Neutrophil (primary cell): ENCODE measurements around the gene CAPZA1.

Source experiments
- H3K27ac ChIP-seq: fragments of 200-600 bp; sonication (generic); 2 replicates; pipeline ENCODE4 v1.5.1; 2016; ENCODE audit warnings: mild to moderate bottlenecking, moderate library complexity
- H3K27me3 ChIP-seq: fragments of 200-600 bp; sonication (generic); 2 replicates; pipeline ENCODE4 v1.6.0; 2016; ENCODE audit warnings: mild to moderate bottlenecking
- H3K36me3 ChIP-seq: fragments of 200-600 bp; sonication (generic); 2 replicates; pipeline ENCODE4 v1.5.1; 2017
- H3K4me1 ChIP-seq, 2 experiments: fragments of 200-600 bp in 1 of 2; sonication (generic) in 1 of 2; 1 replicate in 1 of 2; 2 replicates in 1 of 2; pipeline versions ENCODE4 v1.5.1 to v1.6.1; 2013 to 2016; ENCODE audit warnings: low read depth in 1 of 2, low read length in 1 of 2, mild to moderate bottlenecking in 1 of 2, moderate library complexity in 1 of 2; ENCODE audit not compliant: control insufficient read depth in 1 of 2, insufficient read depth in 1 of 2
- H3K4me3 ChIP-seq, 2 experiments: fragments of 200-600 bp in 1 of 2; sonication (generic) in 1 of 2; 1 replicate in 1 of 2; 2 replicates in 1 of 2; pipeline ENCODE4 v1.5.1; 2013 to 2016; ENCODE audit warnings: low read depth in 1 of 2, low read length in 1 of 2, mild to moderate bottlenecking in 1 of 2, moderate library complexity in 1 of 2
- H3K9me3 ChIP-seq: fragments of 200-600 bp; sonication (generic); 2 replicates; pipeline ENCODE4 v1.5.1; 2016
- TF ChIP-seq, protein P1 (sequence below): fragments of 200-600 bp; sonication (generic); IDR thresholded peaks from 2 replicates; pipeline ENCODE4 v1.5.1; 2016; ENCODE audit warnings: antibody characterized with exemption

Gene CAPZA1

DNA sequence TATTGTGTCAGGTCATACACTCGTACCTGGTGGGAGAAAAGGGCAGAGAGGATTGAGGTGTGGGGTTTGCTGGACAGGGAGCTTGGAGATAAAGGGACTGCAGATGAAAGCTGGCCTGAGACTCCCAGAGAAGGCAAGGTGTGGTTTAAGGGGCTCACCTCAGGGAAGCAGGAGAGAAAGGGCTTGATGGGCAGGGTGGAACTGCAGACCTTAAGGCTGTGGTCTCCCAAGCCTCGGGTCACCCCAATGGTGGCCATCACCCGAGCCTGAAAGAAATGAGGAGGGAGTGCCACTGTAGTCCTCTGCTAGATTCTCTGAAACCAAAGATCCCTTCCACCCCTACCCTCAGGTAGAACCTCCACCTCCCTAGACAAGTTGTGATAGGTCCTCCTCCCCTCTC is 91.0 kb downstream of the CAPZA1 start:
- Histone ChIP-seq H3K9me3 (no peaks in the 10 kb centered on the region), H3K27ac (no peak overlapping the region), H3K4me3 (no peak overlapping the region), H3K27me3 (peaks cover 100% of the 10 kb centered on the region), H3K4me1 (peaks cover 21 to 29% of the 10 kb centered on the region in 2 experiments), H3K36me3 (no peaks in the 10 kb centered on the region)
- TF ChIP-seq, protein P1, sequence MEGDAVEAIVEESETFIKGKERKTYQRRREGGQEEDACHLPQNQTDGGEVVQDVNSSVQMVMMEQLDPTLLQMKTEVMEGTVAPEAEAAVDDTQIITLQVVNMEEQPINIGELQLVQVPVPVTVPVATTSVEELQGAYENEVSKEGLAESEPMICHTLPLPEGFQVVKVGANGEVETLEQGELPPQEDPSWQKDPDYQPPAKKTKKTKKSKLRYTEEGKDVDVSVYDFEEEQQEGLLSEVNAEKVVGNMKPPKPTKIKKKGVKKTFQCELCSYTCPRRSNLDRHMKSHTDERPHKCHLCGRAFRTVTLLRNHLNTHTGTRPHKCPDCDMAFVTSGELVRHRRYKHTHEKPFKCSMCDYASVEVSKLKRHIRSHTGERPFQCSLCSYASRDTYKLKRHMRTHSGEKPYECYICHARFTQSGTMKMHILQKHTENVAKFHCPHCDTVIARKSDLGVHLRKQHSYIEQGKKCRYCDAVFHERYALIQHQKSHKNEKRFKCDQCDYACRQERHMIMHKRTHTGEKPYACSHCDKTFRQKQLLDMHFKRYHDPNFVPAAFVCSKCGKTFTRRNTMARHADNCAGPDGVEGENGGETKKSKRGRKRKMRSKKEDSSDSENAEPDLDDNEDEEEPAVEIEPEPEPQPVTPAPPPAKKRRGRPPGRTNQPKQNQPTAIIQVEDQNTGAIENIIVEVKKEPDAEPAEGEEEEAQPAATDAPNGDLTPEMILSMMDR: no peak

DNA sequence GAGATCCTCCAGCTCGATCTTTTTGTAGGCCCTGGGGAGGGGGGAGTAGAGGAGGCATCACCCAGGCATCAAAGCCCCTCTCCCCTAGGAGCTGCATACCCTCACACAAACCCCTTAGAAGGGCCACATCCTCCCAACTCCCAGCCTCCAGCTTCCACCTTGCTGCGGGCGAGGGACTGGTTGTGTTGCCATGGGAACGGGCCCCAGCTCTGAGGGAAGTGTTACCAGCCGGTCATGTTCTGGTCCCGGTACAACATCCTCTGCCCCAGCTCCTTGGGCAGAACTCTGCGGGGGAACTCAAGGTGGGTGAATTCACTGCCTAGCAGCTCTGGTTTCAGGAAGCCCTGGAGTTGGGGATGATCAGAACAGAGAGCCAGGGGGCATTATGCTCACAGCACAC is 91.4 kb downstream of the CAPZA1 start:
- Histone ChIP-seq H3K4me1 (peaks cover 25 to 33% of the 10 kb centered on the region in 2 experiments), H3K27ac (no peak overlapping the region), H3K27me3 (peaks cover 100% of the 10 kb centered on the region), H3K4me3 (no peak overlapping the region), H3K36me3 (no peaks in the 10 kb centered on the region), H3K9me3 (no peaks in the 10 kb centered on the region)
- TF ChIP-seq, protein P1: no peak

DNA sequence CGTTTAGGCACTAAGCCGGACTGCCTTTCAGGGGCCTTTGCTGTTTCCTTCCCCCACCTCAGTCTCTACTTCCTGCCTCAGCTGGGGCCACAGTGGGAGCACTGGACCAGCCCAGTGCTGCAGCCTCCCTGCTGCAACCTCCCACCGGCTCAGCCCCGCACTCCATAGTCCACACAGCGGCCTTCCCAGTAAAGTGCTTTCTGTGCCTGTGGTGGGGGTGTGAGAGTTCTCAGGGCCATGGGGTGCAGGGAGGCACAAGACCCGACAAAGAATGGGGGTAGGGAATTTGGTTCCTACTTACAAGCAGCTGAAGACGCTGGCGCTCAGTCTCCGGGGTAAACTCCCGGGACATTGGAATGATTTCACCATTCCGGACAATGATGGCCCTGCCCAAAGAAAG is 92.0 kb downstream of the CAPZA1 start:
- TF ChIP-seq, protein P1: no peak

DNA sequence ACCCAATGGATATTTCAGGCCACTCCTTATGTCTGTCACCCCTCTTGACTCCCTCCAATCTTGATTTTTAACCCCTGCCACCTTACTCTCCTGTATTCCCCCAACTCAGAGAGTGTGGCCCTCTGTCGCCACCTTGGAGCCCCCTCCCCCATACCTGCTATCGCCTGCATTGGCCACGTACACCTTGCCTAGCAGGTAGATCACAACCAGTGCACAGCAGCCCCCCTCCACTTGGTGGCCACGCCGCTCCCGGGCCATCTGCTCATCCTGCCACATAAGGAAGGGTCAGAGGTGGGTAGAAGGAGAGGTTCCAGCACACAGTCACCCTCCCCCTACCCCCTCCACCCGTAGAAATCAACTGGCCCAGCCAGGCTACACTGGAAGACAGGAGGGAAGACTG is 92.6 kb downstream of the CAPZA1 start:
- Histone ChIP-seq H3K4me3 (no peak overlapping the region), H3K27me3 (peaks cover 100% of the 10 kb centered on the region), H3K9me3 (no peaks in the 10 kb centered on the region), H3K36me3 (no peaks in the 10 kb centered on the region), H3K27ac (no peak overlapping the region), H3K4me1 (peaks cover 26 to 32% of the 10 kb centered on the region in 2 experiments)
- TF ChIP-seq, protein P1: no peak

More for the DNA sequence above, 92.0 kb downstream of the CAPZA1 start:
- Histone ChIP-seq H3K27me3 (peaks cover 100% of the 10 kb centered on the region), H3K27ac (no peak overlapping the region), H3K9me3 (no peaks in the 10 kb centered on the region), H3K36me3 (no peaks in the 10 kb centered on the region), H3K4me1 (peaks cover 27 to 35% of the 10 kb centered on the region in 2 experiments), H3K4me3 (no peak overlapping the region)

DNA sequence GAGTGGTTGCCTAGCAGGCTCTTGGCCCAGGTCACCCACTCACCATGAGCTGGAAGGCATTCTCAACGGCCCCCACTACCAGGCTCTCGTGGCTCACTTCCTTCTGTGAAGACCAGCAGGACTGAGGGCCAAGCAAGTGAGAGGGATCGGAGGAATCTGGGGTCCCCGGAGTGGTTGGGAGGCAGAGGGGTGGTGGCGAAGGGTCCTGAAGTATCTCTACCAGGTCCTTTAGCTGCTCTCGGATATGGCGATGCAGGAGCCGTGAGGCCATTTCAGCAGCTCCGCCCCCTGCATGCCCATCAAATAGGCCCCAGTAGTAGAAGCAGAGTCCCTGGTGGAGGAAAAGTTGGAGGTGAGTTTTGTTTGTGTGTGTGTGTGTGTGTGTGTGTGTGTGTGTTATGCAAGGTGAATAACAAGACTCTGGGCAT is 93.1 kb downstream of the CAPZA1 start:
- no peak overlapping the region for H3K27ac ChIP-seq
- H3K4me1 ChIP-seq: peaks cover 26 to 29% of the 10 kb centered on the region in 2 experiments
- no peaks in the 10 kb centered on the region for H3K9me3 ChIP-seq
- no peak overlapping the region for H3K4me3 ChIP-seq
- no peaks in the 10 kb centered on the region for H3K36me3 ChIP-seq
- peaks cover 100% of the 10 kb centered on the region for H3K27me3 ChIP-seq
- TF ChIP-seq, protein P1: no peak
